GM12874 (cell line): ENCODE measurements around the gene SYCN.

ENCODE experiments used
- TF ChIP-seq, protein P1 (sequence below): IDR thresholded peaks from 2 replicates; pipeline ENCODE4 v1.5.1; 2011; ENCODE audit warnings: low read depth, mild to moderate bottlenecking, control low read depth, low read length, moderate library complexity; ENCODE audit not compliant: insufficient read depth

The SYCN gene, protein sequence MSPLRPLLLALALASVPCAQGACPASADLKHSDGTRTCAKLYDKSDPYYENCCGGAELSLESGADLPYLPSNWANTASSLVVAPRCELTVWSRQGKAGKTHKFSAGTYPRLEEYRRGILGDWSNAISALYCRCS

DNA sequence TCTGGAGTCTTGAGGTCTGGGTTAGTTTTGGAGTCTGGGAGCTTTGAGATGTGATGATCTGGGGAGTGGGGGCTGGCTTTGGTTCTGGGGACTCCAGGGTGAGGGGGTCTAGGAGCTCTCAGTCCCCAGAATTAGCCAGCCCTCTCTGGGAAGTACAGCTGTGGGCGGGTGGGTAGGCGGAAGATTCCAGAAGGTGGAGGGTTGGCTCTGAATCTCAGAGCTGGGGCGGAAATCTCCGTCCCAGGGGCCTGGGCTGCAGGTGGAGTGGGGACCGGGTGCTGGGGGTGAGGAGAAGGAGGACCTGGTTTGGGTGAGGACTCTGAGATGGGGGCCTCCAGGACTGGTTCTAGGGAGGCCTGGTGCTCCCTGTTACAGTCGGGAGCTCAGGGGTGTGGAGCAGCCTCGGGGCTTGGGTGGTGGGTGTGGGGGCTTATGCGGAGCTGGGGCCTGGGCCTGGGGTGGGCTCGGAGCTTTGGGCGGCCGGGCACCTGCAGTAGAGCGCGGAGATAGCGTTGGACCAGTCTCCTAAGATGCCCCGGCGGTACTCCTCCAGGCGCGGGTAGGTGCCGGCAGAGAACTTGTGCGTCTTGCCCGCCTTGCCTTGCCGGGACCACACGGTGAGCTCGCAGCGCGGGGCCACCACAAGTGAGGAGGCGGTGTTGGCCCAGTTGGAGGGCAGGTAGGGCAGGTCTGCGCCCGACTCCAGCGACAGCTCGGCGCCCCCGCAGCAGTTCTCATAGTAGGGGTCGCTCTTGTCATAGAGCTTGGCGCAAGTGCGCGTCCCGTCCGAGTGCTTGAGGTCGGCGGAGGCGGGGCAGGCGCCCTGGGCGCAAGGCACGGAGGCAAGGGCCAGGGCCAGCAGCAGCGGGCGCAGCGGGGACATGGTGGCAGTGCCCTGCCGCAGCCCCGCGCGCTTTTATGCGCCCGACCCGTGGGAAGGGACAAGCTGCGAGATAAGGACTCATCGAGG, at the start of gene SYCN:
TSS of gene SYCN (minus strand) at position 892 of the 970 bp plus-strand sequence. CDS start at position 883, 9 bp downstream.
- TF ChIP-seq, protein P1, sequence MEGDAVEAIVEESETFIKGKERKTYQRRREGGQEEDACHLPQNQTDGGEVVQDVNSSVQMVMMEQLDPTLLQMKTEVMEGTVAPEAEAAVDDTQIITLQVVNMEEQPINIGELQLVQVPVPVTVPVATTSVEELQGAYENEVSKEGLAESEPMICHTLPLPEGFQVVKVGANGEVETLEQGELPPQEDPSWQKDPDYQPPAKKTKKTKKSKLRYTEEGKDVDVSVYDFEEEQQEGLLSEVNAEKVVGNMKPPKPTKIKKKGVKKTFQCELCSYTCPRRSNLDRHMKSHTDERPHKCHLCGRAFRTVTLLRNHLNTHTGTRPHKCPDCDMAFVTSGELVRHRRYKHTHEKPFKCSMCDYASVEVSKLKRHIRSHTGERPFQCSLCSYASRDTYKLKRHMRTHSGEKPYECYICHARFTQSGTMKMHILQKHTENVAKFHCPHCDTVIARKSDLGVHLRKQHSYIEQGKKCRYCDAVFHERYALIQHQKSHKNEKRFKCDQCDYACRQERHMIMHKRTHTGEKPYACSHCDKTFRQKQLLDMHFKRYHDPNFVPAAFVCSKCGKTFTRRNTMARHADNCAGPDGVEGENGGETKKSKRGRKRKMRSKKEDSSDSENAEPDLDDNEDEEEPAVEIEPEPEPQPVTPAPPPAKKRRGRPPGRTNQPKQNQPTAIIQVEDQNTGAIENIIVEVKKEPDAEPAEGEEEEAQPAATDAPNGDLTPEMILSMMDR: no peak

DNA sequence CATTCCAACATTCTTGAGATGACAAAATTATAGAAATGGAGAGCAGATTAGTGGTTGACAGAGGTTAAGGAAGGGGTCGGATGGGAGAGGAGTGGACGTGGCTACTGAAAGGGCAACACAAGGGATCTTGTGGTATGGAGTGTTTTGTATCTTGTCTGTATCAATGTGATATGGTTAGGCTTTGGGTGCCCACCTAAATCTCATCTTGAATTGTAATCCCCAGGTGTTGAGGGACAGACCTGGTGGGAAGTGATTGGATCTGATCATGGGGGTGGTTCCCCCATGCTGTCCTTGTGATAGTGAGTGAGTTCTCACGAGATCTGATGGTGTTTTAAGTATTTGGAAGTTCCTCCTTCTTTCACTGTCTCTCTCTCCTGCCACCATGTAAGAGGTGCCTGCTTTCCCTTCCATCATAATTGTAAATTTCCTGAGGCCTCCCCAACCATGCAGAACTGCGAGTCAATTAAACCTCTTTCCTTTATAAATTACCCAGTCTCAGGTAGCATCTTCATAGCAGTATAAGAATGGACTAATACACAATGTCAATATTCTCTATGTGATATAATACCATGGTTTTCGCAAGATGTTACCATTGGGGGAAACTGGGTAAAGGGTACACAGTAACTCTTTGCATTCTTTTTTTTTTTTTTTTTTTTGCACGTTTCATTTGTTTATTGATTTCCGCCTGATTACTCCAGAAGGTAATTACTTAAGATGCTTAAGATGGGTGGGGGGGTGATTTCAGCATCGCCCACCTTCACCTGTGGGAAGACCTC, 49.5 kb upstream of the SYCN start:
- TF ChIP-seq, protein P1: no peak

DNA sequence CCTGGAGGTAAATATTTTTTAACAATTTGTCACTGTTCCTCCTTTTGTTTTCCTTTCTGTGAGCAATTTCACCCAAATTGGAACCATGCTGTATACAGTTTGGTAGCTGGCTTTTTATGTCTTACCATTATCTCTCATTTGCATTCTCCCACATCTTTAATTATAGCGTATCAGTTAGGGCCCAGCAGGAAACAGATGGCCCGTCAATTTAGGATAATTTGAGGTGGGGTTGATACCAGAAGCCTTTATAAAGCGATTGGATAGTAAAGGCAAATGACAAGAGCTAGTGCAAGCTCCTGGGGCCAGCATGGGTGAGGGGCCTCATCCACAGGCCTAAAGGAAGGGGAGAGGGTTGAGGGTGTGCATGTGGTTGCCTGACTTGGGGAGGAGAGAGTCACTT, 48.4 kb upstream of the SYCN start:
- TF ChIP-seq, protein P1: no peak

DNA sequence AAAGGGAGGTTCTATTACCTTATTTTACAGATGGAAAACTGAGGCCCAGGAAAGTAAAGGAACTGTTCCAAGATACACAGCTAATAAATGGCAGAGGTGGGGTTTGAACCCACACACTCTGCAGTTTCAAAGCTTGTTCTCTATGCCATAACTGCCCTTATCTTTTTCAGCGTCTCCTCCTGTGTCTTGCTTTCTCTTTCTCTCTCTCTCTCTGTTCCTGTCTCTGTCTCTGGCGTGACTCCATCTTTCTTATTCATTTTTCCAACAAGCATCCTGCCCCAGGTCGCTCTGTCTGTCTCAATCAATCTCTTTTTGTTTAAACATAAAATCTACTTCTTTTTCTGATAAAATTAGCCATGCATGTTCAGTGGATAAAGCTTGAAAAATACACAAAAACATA, 47.8 kb upstream of the SYCN start:
- TF ChIP-seq, protein P1: no peak

DNA sequence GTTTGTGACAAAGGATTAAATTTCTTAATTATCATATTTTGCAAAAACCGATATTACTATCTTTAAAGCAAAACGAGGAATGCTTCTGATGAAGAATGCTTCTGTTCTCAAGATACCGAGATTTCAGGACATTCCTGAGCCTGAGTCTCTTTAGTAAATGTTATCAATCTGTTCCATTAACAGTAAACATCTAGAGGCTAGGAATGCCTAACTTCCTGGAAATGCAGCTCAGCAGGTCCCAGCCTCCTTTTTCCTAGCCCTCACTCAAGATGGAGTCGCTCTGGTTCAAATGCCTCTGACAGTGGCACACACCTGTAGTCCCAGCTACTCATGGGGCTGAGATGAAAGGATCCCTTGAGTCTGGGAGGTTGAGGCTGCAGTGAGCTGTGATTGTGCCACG, 47.0 kb upstream of the SYCN start:
- TF ChIP-seq, protein P1: no peak

DNA sequence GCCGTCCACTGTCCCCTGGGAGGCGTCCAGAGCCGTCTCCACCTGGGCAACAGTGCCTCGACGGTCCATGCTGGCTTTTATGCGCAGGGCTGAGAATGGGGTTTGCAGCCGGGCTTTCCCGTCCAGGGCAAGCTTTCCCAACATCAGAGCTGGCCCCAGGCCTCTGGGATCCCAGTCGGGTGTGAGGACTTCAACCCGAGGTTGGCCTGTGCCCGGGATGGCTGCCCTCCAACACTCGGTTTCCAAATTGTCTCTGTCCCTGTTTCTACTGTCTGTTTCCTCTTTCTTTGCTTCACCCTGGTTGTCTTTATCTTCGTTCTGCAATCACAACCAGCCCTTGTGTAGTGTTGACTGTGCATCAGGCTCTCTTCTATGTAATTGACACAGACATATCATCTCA, 44.7 kb upstream of the SYCN start, which contains the start of gene IFNL4:
TSS of gene IFNL4 (minus strand) at position 51 of the 400 bp plus-strand sequence.
- TF ChIP-seq, protein P1: no peak
